Epidermal melanocyte (primary cell): ENCODE results near the gene CAPN9.
"Not testable (repeated sequence)": the region's sequence is repeated elsewhere in the genome, so short reads cannot be mapped to it uniquely, and the experiment has no call there.

Source experiments
- DNase-seq: peaks from one replicate; pipeline ENCODE4 v3.0.0; 2011; ENCODE audit warnings: low spot score; ENCODE audit not compliant: insufficient read length

The CAPN9 gene

GRCh38 chr1:230823931-230824381 lies 76.8 kb downstream of the CAPN9 start:
- DNase-seq = no peak

- DNase-seq = no peak
Observed at GRCh38 chr1:230824551-230824918, 77.3 kb downstream of the CAPN9 start.

GRCh38 chr1:230824919-230825721 lies 77.9 kb downstream of the CAPN9 start:
- DNase-seq = peak; percentile 50

GRCh38 chr1:230825761-230826160 lies 78.6 kb downstream of the CAPN9 start:
- DNase-seq = no peak

- no peak for DNase-seq
Observed at GRCh38 chr1:230826166-230826875, 79.1 kb downstream of the CAPN9 start.

- no peak for DNase-seq
Observed at GRCh38 chr1:230827081-230827681, 80.0 kb downstream of the CAPN9 start.

GRCh38 chr1:230827801-230828200 lies 80.6 kb downstream of the CAPN9 start:
- DNase-seq = no peak

- no peak for DNase-seq
Observed at GRCh38 chr1:230828421-230828820, 81.2 kb downstream of the CAPN9 start.

- no peak for DNase-seq
Observed at GRCh38 chr1:230831771-230832170, 84.6 kb downstream of the CAPN9 start.

- DNase-seq = no peak
Observed at GRCh38 chr1:230832476-230832875, 85.3 kb downstream of the CAPN9 start.

- no peak for DNase-seq
Observed at GRCh38 chr1:230833511-230833910, 86.3 kb downstream of the CAPN9 start.

- no peak for DNase-seq
Observed at GRCh38 chr1:230834292-230834691, 87.1 kb downstream of the CAPN9 start.

GRCh38 chr1:230836347-230836746 lies 89.2 kb downstream of the CAPN9 start:
- DNase-seq = no peak

- no peak for DNase-seq
Observed at GRCh38 chr1:230836793-230837192, 89.6 kb downstream of the CAPN9 start.

GRCh38 chr1:230839173-230839572 lies 92.0 kb downstream of the CAPN9 start:
- DNase-seq = no peak

- no peak for DNase-seq
Observed at GRCh38 chr1:230842801-230843200, 95.6 kb downstream of the CAPN9 start.

GRCh38 chr1:230843503-230844309 lies 96.5 kb downstream of the CAPN9 start:
- no peak for DNase-seq

GRCh38 chr1:230844561-230844960 lies 97.4 kb downstream of the CAPN9 start:
- DNase-seq = no peak

- not testable (repeated sequence) for DNase-seq
Observed at GRCh38 chr1:230845184-230845583, 98.0 kb downstream of the CAPN9 start.

- DNase-seq = no peak
Observed at GRCh38 chr1:230848235-230848634, 101.0 kb downstream of the CAPN9 start.

- DNase-seq = no peak
Observed at GRCh38 chr1:230849451-230850224, 102.5 kb downstream of the CAPN9 start.
